ENCODE results near the gene GLYATL1B. TPM values are rescaled to one million over a fixed set of nuclear protein-coding genes. Genes with fewer than 3 reads are reported as not detected.

GLYATL1B gene
- total and polyA plus RNA-seq, 2 of the 8 experiments (the other 6 are each of a cell fraction or from before 2014, with no cell fraction given) = not detected

GRCh38 chr11:59079086-59079485 is 7.0 kb upstream of the GLYATL1B start:
- no peak overlapping the region for H2AK5ac ChIP-seq (ENCODE audit: low read depth, low read length)
- no peak overlapping the region for H2BK5ac ChIP-seq (ENCODE audit: low read depth, low read length)
- no peaks in the 10 kb centered on the region for H4K20me1 ChIP-seq (replicated peaks in 1 of 2; ENCODE audit: control insufficient read depth in 1 of 2, insufficient read depth in 2 of 2, low read length in 2 of 2)
- H3K4me3 ChIP-seq (ENCODE audit: extremely low read depth in 1 of 4, insufficient read depth in 2 of 4, low read depth in 3 of 4, low read length in 4 of 4) = no peak overlapping the region
- POLR2A ChIA-PET (ENCODE audit: partially characterized antibody) = no interaction called here
- no peak overlapping the region for H3K4ac ChIP-seq (replicated peaks; ENCODE audit: insufficient read length, low read depth, low read length)
- no peak overlapping the region for H3K27ac ChIP-seq (ENCODE audit: low read depth, low read length)
- no peaks in the 10 kb centered on the region for H3K79me1 ChIP-seq (ENCODE audit: low read depth, low read length)
- H2BK15ac ChIP-seq (ENCODE audit: low read length) = no peak overlapping the region
- no peak for FAIRE-seq
- DNase-seq (ENCODE audit: low read depth in 1 of 2, low spot score in 2 of 2) = no peak
- 94% methylated on average over 1 of the region's 1 CpG; no CpG with 5 or more reads in 1 of the 2 experiments for WGBS, 2 experiments (ENCODE audit: extremely low coverage in 1 of 2, insufficient coverage in 1 of 2, insufficient read length in 1 of 2, insufficient replicate concordance in 2 of 2, low coverage in 1 of 2, low lambda C conversion rate in 2 of 2, missing lambda C conversion rate in 1 of 2)
- H3K9me3 ChIP-seq (ENCODE audit: insufficient read depth in 2 of 2, low read depth in 1 of 2, low read length in 1 of 2) = peaks cover 3 to 6% of the 10 kb centered on the region in 2 experiments; a peak in 1 of 4 replicates
- no peaks in the 10 kb centered on the region for H3K79me2 ChIP-seq (ENCODE audit: control insufficient read depth in 1 of 2, insufficient read depth in 2 of 2, low read length in 2 of 2)
- no peaks in the 10 kb centered on the region for H3K4me1 ChIP-seq (replicated peaks in 1 of 4; ENCODE audit: control insufficient read depth in 3 of 4, insufficient read depth in 4 of 4, low read length in 3 of 4)
- no peak overlapping the region for H3K9ac ChIP-seq (replicated peaks in 1 of 4; ENCODE audit: extremely low read depth in 1 of 4, low read depth in 3 of 4, low read length in 3 of 4)
- H3K36me3 ChIP-seq (ENCODE audit: control insufficient read depth in 2 of 4, insufficient read depth in 4 of 4, low read length in 3 of 4) = no peaks in the 10 kb centered on the region
- H2BK20ac ChIP-seq (ENCODE audit: low read length) = no peak overlapping the region
- H3K18ac ChIP-seq (ENCODE audit: extremely low read depth, low read length) = no peak overlapping the region
- no peak overlapping the region for H3K56ac ChIP-seq (replicated peaks; ENCODE audit: insufficient read length, low read depth, low read length)
- H3K23me2 ChIP-seq (ENCODE audit: low read depth, low read length) = no peaks in the 10 kb centered on the region
- no peak overlapping the region for H3K4me2 ChIP-seq (ENCODE audit: insufficient read depth in 1 of 2, low read depth in 2 of 2, low read length in 2 of 2)
- no peak overlapping the region for H3K14ac ChIP-seq (ENCODE audit: insufficient read length)
- H4K8ac ChIP-seq (ENCODE audit: extremely low read depth, insufficient read depth, low read length) = no peak overlapping the region
- no peak overlapping the region for H4K5ac ChIP-seq (ENCODE audit: insufficient read length, low read depth, low read length)
- H2BK12ac ChIP-seq (ENCODE audit: low read depth, low read length) = no peak overlapping the region
- no peak overlapping the region for H2AFZ ChIP-seq (ENCODE audit: low read length)
- H3K23ac ChIP-seq (ENCODE audit: insufficient read length) = no peak overlapping the region
- CTCF ChIA-PET (ENCODE audit: partially characterized antibody) = interaction anchor here (0.6 to 1.1 kb wide), 4 partner anchors 19 to 353 kb away, joined by 3 read pairs; no protein-coding TSS in a partner anchor
- no peak overlapping the region for H2BK120ac ChIP-seq (replicated peaks; ENCODE audit: low read depth, low read length)
- no peak overlapping the region for H4K91ac ChIP-seq (replicated peaks; ENCODE audit: insufficient read length, low read length)
- no peaks in the 10 kb centered on the region for H3K27me3 ChIP-seq (replicated peaks in 1 of 4; ENCODE audit: control insufficient read depth in 3 of 4, extremely low read depth in 1 of 4, insufficient read depth in 3 of 4, low read length in 3 of 4)
- TF ChIP-seq TAF7 (optimal IDR thresholded peaks at IDR 0.05; ENCODE audit: borderline replicate concordance, low read depth, low read length) (no peak), POLR2A (IDR thresholded peaks at IDR 0.05; ENCODE audit: control extremely low read depth in 1 of 2, low read depth in 2 of 2, low read length in 2 of 2) (no peak), RAD21 (IDR thresholded peaks at IDR 0.05 in 1 of 2, conservative IDR thresholded peaks at IDR 0.05 in 1 of 2; ENCODE audit: low read depth in 2 of 2, low read length in 2 of 2) (no peak), ASH2L (IDR thresholded peaks at IDR 0.05; ENCODE audit: low read length) (no peak), SAP30 (IDR thresholded peaks at IDR 0.05; ENCODE audit: insufficient read depth, insufficient replicate concordance, low read length) (no peak)
- TF ChIP-seq, protein P1, sequence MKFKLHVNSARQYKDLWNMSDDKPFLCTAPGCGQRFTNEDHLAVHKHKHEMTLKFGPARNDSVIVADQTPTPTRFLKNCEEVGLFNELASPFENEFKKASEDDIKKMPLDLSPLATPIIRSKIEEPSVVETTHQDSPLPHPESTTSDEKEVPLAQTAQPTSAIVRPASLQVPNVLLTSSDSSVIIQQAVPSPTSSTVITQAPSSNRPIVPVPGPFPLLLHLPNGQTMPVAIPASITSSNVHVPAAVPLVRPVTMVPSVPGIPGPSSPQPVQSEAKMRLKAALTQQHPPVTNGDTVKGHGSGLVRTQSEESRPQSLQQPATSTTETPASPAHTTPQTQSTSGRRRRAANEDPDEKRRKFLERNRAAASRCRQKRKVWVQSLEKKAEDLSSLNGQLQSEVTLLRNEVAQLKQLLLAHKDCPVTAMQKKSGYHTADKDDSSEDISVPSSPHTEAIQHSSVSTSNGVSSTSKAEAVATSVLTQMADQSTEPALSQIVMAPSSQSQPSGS (IDR thresholded peaks at IDR 0.05; ENCODE audit: low read length) = no peak

All from H1 (cell line).